HepG2 (cell line): ENCODE measurements around the gene PRRT1. TPM values are rescaled to one million over a fixed set of nuclear protein-coding genes. Genes with fewer than 3 reads are reported as not detected.

Experiments
- ATAC-seq: fragments of 200-7000 bp; cut with Tn5 transposase; 3 replicates; pipeline ENCODE4 v1.9.1; 2020; ENCODE audit warnings: mild to moderate bottlenecking, moderate library complexity
- BruUV-seq: library from RNA; stranded (reverse); fragments of 400-500 nt; replicated peaks from 2 replicates; lab custom pipeline; 2021; lab: Mats Ljungman, UMichigan
- CTCF ChIA-PET: fragments of 300-600 bp; formaldehyde crosslinking; extraction: SDS; loops from one replicate; lab custom pipeline; 2021; ENCODE audit warnings: low total read pairs, inconsistent platforms, low intra/inter-chr PET ratio; lab: Yijun Ruan, JAX
- POLR2A ChIA-PET: fragments of 350-600 bp; sonication (Branson Sonifier 250); formaldehyde crosslinking; loops from one replicate; lab custom pipeline; 2020; ENCODE audit warnings: antibody characterized with exemption, inconsistent platforms; lab: Yijun Ruan, JAX
- DNase-seq: peaks from one replicate; pipeline ENCODE4 v3.0.0-alpha.2; 2015; ENCODE audit warnings: low spot score
- FAIRE-seq: peaks from 3 replicates; lab custom pipeline; 2011; peaks lifted over from hg19 to GRCh38; lab: Jason Lieb, UNC
- H2AFZ ChIP-seq: one replicate; pipeline ENCODE4 v1.6.1; 2011; ENCODE audit warnings: low read length, inconsistent platforms
- H3K27ac ChIP-seq: fragments of 300-600 bp; 3 replicates; pipeline ENCODE4 v1.8.0; 2011; ENCODE audit warnings: mixed run types, mild to moderate bottlenecking, mixed read lengths, low read length, inconsistent platforms; ENCODE audit not compliant: insufficient read depth; ENCODE audit errors: extremely low read length
- H3K27me3 ChIP-seq, 2 experiments: fragments of 200-600 bp in 1 of 2; 2 replicates in 1 of 2; 3 replicates in 1 of 2; pipeline versions ENCODE4 v1.6.0 to v1.8.0; 2011; ENCODE audit warnings: low read length in 2 of 2, mild to moderate bottlenecking in 2 of 2, moderate library complexity in 2 of 2, inconsistent platforms in 1 of 2; ENCODE audit not compliant: insufficient read depth in 2 of 2, control insufficient read depth in 1 of 2
- H3K36me3 ChIP-seq, 2 experiments: fragments of 200-600 bp in 1 of 2; replicated peaks in 1 of 2; 2 replicates in 1 of 2; 3 replicates in 1 of 2; pipeline versions ENCODE4 v1.5.1 to v1.8.0; 2011; ENCODE audit warnings: low read length in 2 of 2, inconsistent platforms in 1 of 2; ENCODE audit not compliant: insufficient read depth in 2 of 2, control insufficient read depth in 1 of 2
- H3K4me1 ChIP-seq: 2 replicates; pipeline ENCODE4 v1.5.1; 2012; ENCODE audit warnings: low read length, inconsistent platforms; ENCODE audit not compliant: insufficient read depth
- H3K4me2 ChIP-seq: 2 replicates; pipeline ENCODE4 v1.6.0; 2011; ENCODE audit warnings: low read depth, low read length, inconsistent platforms
- H3K4me3 ChIP-seq, 3 experiments: fragments of 200-600 bp in 1 of 3; sonication (generic), shearing (Covaris generic) in 1 of 3; replicated peaks in 1 of 3; 2 replicates each; pipeline ENCODE4 v1.5.1; 2011 to 2016; ENCODE audit warnings: low read length in 3 of 3, inconsistent platforms in 2 of 3, low read depth in 2 of 3, mild to moderate bottlenecking in 2 of 3, control low read depth in 1 of 3, mixed read lengths in 1 of 3; ENCODE audit not compliant: insufficient read depth in 1 of 3
- H3K79me2 ChIP-seq: one replicate; pipeline ENCODE4 v1.6.1; 2011; ENCODE audit warnings: low read length, inconsistent platforms; ENCODE audit not compliant: insufficient read depth
- H3K9ac ChIP-seq: 2 replicates; pipeline ENCODE4 v1.6.0; 2011; ENCODE audit warnings: mild to moderate bottlenecking, low read depth, low read length, inconsistent platforms; ENCODE audit not compliant: insufficient read depth
- H3K9me3 ChIP-seq: 2 replicates; pipeline ENCODE4 v1.5.1; 2012; ENCODE audit warnings: mild to moderate bottlenecking, low read length
- H4K20me1 ChIP-seq: 2 replicates; pipeline ENCODE4 v1.6.0; 2011; ENCODE audit warnings: inconsistent platforms, mild to moderate bottlenecking, low read length, moderate library complexity; ENCODE audit not compliant: insufficient read depth
- CTCF ChIP-seq: sonication (generic); formaldehyde crosslinking; IDR thresholded peaks from 2 replicates; pipeline ENCODE4 v1.5.0; 2020; ENCODE audit warnings: mild to moderate bottlenecking, missing genetic modification reagents, moderate library complexity
- SPEN ChIP-seq: sonication (generic); formaldehyde crosslinking; IDR thresholded peaks from 2 replicates; pipeline ENCODE4 v1.5.1; 2020; ENCODE audit warnings: low read depth, mild to moderate bottlenecking, missing genetic modification reagents
- TBP ChIP-seq: sonication (generic); formaldehyde crosslinking; IDR thresholded peaks from 2 replicates; pipeline ENCODE4 v1.5.0; 2020; ENCODE audit warnings: missing genetic modification reagents
- ZBTB1 ChIP-seq: sonication (generic); formaldehyde crosslinking; IDR thresholded peaks from 2 replicates; pipeline ENCODE4 v1.4.0; 2020; ENCODE audit warnings: missing genetic modification reagents, borderline replicate concordance
- ZNF652 ChIP-seq: IDR thresholded peaks from 2 replicates; pipeline ENCODE4 v1.6.1; 2016; ENCODE audit warnings: low read depth, borderline replicate concordance
- ZNF891 ChIP-seq: sonication (generic); formaldehyde crosslinking; IDR thresholded peaks from 2 replicates; pipeline ENCODE4 v1.5.0; 2020; ENCODE audit warnings: mild to moderate bottlenecking, missing genetic modification reagents
- WGBS: methylation state at CpG from one replicate; pipeline ENCODE4 v1.1.6; 2017; ENCODE audit warnings: low lambda C conversion rate; 5-methylcytosine and 5-hydroxymethylcytosine counted together
- in situ Hi-C: cut with HindIII; loops from 2 replicates; pipeline ENCODE4 v1.10.0; 2017; ENCODE audit warnings: low pct_unique_long_range_greater_than_20kb; ENCODE audit not compliant: extremely low pct_ligation_motif_present
- intact Hi-C: fragments of 100-400 bp; cut with micrococcal nuclease; formaldehyde crosslinking; loops from one replicate; pipeline ENCODE4 v1.10.0; 2022; ENCODE audit not compliant: unreplicated experiment
- polyA plus RNA-seq, 8 experiments: library from polyadenylated mRNA; depleted of rRNA in 3 of 8; stranded (reverse) in 7 of 8; unstranded in 1 of 8; fragments of >200 nt; fragmentation: Illumina TruSeq in 4 of 8; extraction: Trizol in 4 of 8; gene quantifications; 2 replicates each; pipeline versions ENCODE4 v1.2.1 to v1.2.3, GENCODE V29; 2011 to 2016; ENCODE audit warnings: low read depth in 4 of 8, missing spikeins in 1 of 8, mixed read lengths in 1 of 8; ENCODE audit not compliant: insufficient read depth in 1 of 8
- total RNA-seq, 5 experiments: library from RNA; depleted of rRNA; stranded (reverse); fragments of >200 nt; fragmentation: Illumina TruSeq; extraction: Trizol; gene quantifications; 2 replicates each; pipeline ENCODE4 v1.2.3, GENCODE V29; 2016; ENCODE audit warnings: low read depth in 1 of 5
- TF ChIP-seq, protein P1 (sequence below): IDR thresholded peaks from 2 replicates; pipeline ENCODE4 v1.6.1; 2016; ENCODE audit warnings: low read depth, missing genetic modification reagents, missing compliant biosample characterization
- TF ChIP-seq, protein P2 (sequence below): sonication (generic); formaldehyde crosslinking; IDR thresholded peaks from 2 replicates; pipeline ENCODE4 v1.4.0; 2020; ENCODE audit warnings: missing genetic modification reagents

The PRRT1 gene
- total and polyA plus RNA-seq, 2 of the 13 experiments (the other 11 are each of a cell fraction or from before 2014, with no cell fraction given), result 0.64 to 1.4 TPM

DNA sequence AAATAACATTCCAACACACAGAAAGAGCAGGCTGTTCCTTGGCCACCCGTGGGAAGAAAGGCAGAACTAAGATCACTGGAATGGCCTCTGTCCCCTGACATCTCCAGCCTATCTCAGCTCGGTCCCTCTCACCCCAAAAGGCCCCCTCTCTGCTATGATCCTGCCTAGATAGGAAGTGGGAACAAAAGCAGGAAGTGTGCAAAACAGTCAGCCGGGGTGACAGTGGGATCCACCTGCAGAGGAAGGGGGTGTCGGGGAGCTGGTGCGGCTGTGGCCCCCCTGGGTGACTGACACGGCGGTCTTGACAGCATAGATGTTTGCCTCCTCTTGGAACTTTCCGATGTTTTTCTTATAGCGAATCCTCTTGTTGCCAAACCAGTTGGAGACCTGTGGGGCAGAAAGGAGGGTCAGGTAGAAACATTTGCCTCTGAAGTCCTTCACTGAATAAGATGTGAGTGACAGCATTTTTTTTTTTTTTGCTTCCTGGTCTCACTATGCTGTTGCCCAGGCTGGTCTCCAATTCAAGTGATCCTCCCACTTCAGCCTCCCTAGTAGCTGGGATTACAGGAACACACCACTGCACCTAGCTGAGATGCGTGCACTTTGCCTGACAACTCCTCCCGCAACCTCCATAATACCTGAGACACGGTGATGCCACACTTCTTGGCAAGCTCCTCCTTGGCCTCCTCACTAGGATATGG lies 35.4 kb upstream of the PRRT1 start:
- no peak overlapping the region for H3K4me2 ChIP-seq
- no peak overlapping the region for H2AFZ ChIP-seq
- ChIA-PET CTCF (no interaction called here), POLR2A (interaction anchor here (2.0 to 7.1 kb wide), 3 partner anchors 8 to 59 kb away, joined by 4 to 127 read pairs (median 10); partner anchors contain the start of genes AGPAT1, ATF6B and RNF5)
- H3K79me2 ChIP-seq, result peaks cover 15% of the 10 kb centered on the region
- ATAC-seq, result no peak
- H3K9ac ChIP-seq, result no peak overlapping the region
- H3K4me1 ChIP-seq, result peaks cover 28% of the 10 kb centered on the region
- no peaks in the 10 kb centered on the region; a peak in 1 of 5 replicates for H3K27me3 ChIP-seq
- no peaks in the 10 kb centered on the region for H3K9me3 ChIP-seq
- no peaks in the 10 kb centered on the region for H4K20me1 ChIP-seq
- no peak overlapping the region for H3K27ac ChIP-seq
- FAIRE-seq, result no peak
- 94% methylated on average over 12 of the region's 12 CpGs for WGBS
- in situ Hi-C loops, result no loop called here
- H3K36me3 ChIP-seq, result peaks cover 12 to 29% of the 10 kb centered on the region in 2 experiments
- DNase-seq, result no peak
- no peak overlapping the region for H3K4me3 ChIP-seq
- no TSS peak for BruUV-seq
- intact Hi-C loops, result no loop called here
- TF ChIP-seq ZNF652 (CRISPR knock-in tag) (no peak), TBP (CRISPR knock-in tag) (no peak), CTCF (no peak), ZBTB1 (CRISPR knock-in tag) (no peak), SPEN (CRISPR knock-in tag) (no peak), ZNF891 (CRISPR knock-in tag) (no peak)
- TF ChIP-seq, protein P1, sequence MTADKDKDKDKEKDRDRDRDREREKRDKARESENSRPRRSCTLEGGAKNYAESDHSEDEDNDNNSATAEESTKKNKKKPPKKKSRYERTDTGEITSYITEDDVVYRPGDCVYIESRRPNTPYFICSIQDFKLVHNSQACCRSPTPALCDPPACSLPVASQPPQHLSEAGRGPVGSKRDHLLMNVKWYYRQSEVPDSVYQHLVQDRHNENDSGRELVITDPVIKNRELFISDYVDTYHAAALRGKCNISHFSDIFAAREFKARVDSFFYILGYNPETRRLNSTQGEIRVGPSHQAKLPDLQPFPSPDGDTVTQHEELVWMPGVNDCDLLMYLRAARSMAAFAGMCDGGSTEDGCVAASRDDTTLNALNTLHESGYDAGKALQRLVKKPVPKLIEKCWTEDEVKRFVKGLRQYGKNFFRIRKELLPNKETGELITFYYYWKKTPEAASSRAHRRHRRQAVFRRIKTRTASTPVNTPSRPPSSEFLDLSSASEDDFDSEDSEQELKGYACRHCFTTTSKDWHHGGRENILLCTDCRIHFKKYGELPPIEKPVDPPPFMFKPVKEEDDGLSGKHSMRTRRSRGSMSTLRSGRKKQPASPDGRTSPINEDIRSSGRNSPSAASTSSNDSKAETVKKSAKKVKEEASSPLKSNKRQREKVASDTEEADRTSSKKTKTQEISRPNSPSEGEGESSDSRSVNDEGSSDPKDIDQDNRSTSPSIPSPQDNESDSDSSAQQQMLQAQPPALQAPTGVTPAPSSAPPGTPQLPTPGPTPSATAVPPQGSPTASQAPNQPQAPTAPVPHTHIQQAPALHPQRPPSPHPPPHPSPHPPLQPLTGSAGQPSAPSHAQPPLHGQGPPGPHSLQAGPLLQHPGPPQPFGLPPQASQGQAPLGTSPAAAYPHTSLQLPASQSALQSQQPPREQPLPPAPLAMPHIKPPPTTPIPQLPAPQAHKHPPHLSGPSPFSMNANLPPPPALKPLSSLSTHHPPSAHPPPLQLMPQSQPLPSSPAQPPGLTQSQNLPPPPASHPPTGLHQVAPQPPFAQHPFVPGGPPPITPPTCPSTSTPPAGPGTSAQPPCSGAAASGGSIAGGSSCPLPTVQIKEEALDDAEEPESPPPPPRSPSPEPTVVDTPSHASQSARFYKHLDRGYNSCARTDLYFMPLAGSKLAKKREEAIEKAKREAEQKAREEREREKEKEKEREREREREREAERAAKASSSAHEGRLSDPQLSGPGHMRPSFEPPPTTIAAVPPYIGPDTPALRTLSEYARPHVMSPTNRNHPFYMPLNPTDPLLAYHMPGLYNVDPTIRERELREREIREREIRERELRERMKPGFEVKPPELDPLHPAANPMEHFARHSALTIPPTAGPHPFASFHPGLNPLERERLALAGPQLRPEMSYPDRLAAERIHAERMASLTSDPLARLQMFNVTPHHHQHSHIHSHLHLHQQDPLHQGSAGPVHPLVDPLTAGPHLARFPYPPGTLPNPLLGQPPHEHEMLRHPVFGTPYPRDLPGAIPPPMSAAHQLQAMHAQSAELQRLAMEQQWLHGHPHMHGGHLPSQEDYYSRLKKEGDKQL (CRISPR knock-in tag), result no peak
- TF ChIP-seq, protein P2, sequence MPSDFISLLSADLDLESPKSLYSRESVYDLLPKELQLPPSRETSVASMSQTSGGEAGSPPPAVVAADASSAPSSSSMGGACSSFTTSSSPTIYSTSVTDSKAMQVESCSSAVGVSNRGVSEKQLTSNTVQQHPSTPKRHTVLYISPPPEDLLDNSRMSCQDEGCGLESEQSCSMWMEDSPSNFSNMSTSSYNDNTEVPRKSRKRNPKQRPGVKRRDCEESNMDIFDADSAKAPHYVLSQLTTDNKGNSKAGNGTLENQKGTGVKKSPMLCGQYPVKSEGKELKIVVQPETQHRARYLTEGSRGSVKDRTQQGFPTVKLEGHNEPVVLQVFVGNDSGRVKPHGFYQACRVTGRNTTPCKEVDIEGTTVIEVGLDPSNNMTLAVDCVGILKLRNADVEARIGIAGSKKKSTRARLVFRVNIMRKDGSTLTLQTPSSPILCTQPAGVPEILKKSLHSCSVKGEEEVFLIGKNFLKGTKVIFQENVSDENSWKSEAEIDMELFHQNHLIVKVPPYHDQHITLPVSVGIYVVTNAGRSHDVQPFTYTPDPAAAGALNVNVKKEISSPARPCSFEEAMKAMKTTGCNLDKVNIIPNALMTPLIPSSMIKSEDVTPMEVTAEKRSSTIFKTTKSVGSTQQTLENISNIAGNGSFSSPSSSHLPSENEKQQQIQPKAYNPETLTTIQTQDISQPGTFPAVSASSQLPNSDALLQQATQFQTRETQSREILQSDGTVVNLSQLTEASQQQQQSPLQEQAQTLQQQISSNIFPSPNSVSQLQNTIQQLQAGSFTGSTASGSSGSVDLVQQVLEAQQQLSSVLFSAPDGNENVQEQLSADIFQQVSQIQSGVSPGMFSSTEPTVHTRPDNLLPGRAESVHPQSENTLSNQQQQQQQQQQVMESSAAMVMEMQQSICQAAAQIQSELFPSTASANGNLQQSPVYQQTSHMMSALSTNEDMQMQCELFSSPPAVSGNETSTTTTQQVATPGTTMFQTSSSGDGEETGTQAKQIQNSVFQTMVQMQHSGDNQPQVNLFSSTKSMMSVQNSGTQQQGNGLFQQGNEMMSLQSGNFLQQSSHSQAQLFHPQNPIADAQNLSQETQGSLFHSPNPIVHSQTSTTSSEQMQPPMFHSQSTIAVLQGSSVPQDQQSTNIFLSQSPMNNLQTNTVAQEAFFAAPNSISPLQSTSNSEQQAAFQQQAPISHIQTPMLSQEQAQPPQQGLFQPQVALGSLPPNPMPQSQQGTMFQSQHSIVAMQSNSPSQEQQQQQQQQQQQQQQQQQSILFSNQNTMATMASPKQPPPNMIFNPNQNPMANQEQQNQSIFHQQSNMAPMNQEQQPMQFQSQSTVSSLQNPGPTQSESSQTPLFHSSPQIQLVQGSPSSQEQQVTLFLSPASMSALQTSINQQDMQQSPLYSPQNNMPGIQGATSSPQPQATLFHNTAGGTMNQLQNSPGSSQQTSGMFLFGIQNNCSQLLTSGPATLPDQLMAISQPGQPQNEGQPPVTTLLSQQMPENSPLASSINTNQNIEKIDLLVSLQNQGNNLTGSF (CRISPR knock-in tag), result no peak
